SK-N-SH treated with all-trans-retinoic acid at 6 μM for 48 hours (cell line): ENCODE measurements around the gene SEMA4D.
"Not testable (repeated sequence)": the region's sequence is repeated elsewhere in the genome, so short reads cannot be mapped to it uniquely, and the experiment has no call there.

Source experiments
- ATAC-seq: fragments of 200-7000 bp; cut with Tn5 transposase; 3 replicates; pipeline ENCODE4 v1.9.1; 2020; ENCODE audit warnings: mild to moderate bottlenecking, moderate library complexity
- ARNTL ChIP-seq: fragments of 450-650 bp; formaldehyde crosslinking; IDR thresholded peaks from 2 replicates; pipeline ENCODE4 v1.5.0; 2020; ENCODE audit warnings: low read depth, mild to moderate bottlenecking, moderate library complexity, borderline replicate concordance
- BACH2 ChIP-seq: fragments of 250-450 bp; sonication (Bioruptor Pico); IDR thresholded peaks from 2 replicates; pipeline ENCODE4 v1.9.0; 2021; ENCODE audit warnings: mild to moderate bottlenecking, borderline replicate concordance
- CREB5 ChIP-seq: fragments of 250-450 bp; sonication (Bioruptor Pico); IDR thresholded peaks from 2 replicates; pipeline ENCODE4 v1.5.1; 2020; ENCODE audit warnings: low read depth, mild to moderate bottlenecking, moderate library complexity
- CSDC2 ChIP-seq: fragments of 250-450 bp; sonication (Bioruptor Pico); IDR thresholded peaks from 2 replicates; pipeline ENCODE4 v1.5.0; 2020; ENCODE audit warnings: mild to moderate bottlenecking, moderate library complexity
- CSRNP3 ChIP-seq: fragments of 250-450 bp; sonication (Bioruptor Pico); IDR thresholded peaks from 2 replicates; pipeline ENCODE4 v1.5.1; 2021; ENCODE audit warnings: mild to moderate bottlenecking, moderate library complexity
- ESRRG ChIP-seq: fragments of 250-450 bp; sonication (Bioruptor Pico); IDR thresholded peaks from 2 replicates; pipeline ENCODE4 v1.6.1; 2021; ENCODE audit warnings: mild to moderate bottlenecking
- GLIS3 ChIP-seq: fragments of 250-450 bp; sonication (Bioruptor Pico); IDR thresholded peaks from 2 replicates; pipeline ENCODE4 v1.5.0; 2020; ENCODE audit warnings: mild to moderate bottlenecking, moderate library complexity
- ISL1 ChIP-seq: fragments of 250-450 bp; sonication (Bioruptor Pico); IDR thresholded peaks from 2 replicates; pipeline ENCODE4 v2.1.2; 2022; ENCODE audit warnings: mild to moderate bottlenecking, moderate library complexity
- OSR1 ChIP-seq: fragments of 250-450 bp; sonication (Bioruptor Pico); IDR thresholded peaks from 2 replicates; pipeline ENCODE4 v1.8.0; 2022; ENCODE audit warnings: moderate library complexity, mild to moderate bottlenecking, inconsistent platforms
- POU6F1 ChIP-seq: fragments of 250-450 bp; sonication (Bioruptor Pico); IDR thresholded peaks from 2 replicates; pipeline ENCODE4 v1.8.0; 2021; ENCODE audit warnings: low read depth, mild to moderate bottlenecking, moderate library complexity, borderline replicate concordance
- PPARA ChIP-seq: fragments of 250-450 bp; sonication (Bioruptor Pico); IDR thresholded peaks from 2 replicates; pipeline ENCODE4 v1.5.0; 2020; ENCODE audit warnings: mild to moderate bottlenecking, borderline replicate concordance
- RARB ChIP-seq: fragments of 250-450 bp; sonication (Bioruptor Pico); IDR thresholded peaks from 2 replicates; pipeline ENCODE4 v1.8.0; 2021; ENCODE audit warnings: mild to moderate bottlenecking, moderate library complexity
- SNAI2 ChIP-seq: fragments of 250-450 bp; sonication (Bioruptor Pico); IDR thresholded peaks from 2 replicates; pipeline ENCODE4 v1.5.0; 2020; ENCODE audit warnings: mild to moderate bottlenecking, moderate library complexity
- TCF4 ChIP-seq: fragments of 250-450 bp; sonication (Bioruptor Pico); IDR thresholded peaks from 2 replicates; pipeline ENCODE4 v1.8.0; 2021; ENCODE audit warnings: mild to moderate bottlenecking, moderate library complexity, borderline replicate concordance
- TOX ChIP-seq: fragments of 250-450 bp; sonication (Bioruptor Pico); IDR thresholded peaks from 2 replicates; pipeline ENCODE4 v1.8.0; 2021; ENCODE audit warnings: mild to moderate bottlenecking, moderate library complexity, borderline replicate concordance
- ZC3H10 ChIP-seq: fragments of 250-450 bp; sonication (Bioruptor Pico); IDR thresholded peaks from 2 replicates; pipeline ENCODE4 v1.5.1; 2021; ENCODE audit warnings: mild to moderate bottlenecking, moderate library complexity
- ZFP3 ChIP-seq: fragments of 250-450 bp; sonication (Bioruptor Pico); IDR thresholded peaks from 2 replicates; pipeline ENCODE4 v1.5.0; 2020; ENCODE audit warnings: mild to moderate bottlenecking, moderate library complexity
- ZFP30 ChIP-seq: fragments of 450-650 bp; formaldehyde crosslinking; IDR thresholded peaks from 2 replicates; pipeline ENCODE4 v1.5.0; 2022; ENCODE audit warnings: mild to moderate bottlenecking, moderate library complexity
- ZNF565 ChIP-seq: fragments of 450-650 bp; formaldehyde crosslinking; conservative IDR thresholded peaks from 2 replicates; pipeline ENCODE4 v1.5.0; 2020; ENCODE audit warnings: low read depth, mild to moderate bottlenecking, moderate library complexity
- ZNF70 ChIP-seq: fragments of 450-650 bp; formaldehyde crosslinking; IDR thresholded peaks from 2 replicates; pipeline ENCODE4 v1.5.0; 2020; ENCODE audit warnings: mild to moderate bottlenecking, moderate library complexity
- ZNF8 ChIP-seq: fragments of 450-650 bp; formaldehyde crosslinking; IDR thresholded peaks from 2 replicates; pipeline ENCODE4 v1.5.0; 2020; ENCODE audit warnings: mild to moderate bottlenecking, moderate library complexity
- TF ChIP-seq, protein P1 (sequence below): fragments of 250-450 bp; sonication (Bioruptor Pico); IDR thresholded peaks from 2 replicates; pipeline ENCODE4 v1.5.0; 2020; ENCODE audit warnings: mild to moderate bottlenecking, moderate library complexity

Gene SEMA4D

GRCh38 chr9:89345476-89345875 is 152.4 kb downstream of the SEMA4D start (continued):
- no peak for TF ChIP-seq GLIS3 (CRISPR knock-in tag)
- no peak for TF ChIP-seq ISL1 (CRISPR knock-in tag)
- no peak for TF ChIP-seq TCF4
- TF ChIP-seq TOX (CRISPR knock-in tag), result no peak
- no peak for TF ChIP-seq ZFP30 (CRISPR knock-in tag)
- TF ChIP-seq CSDC2 (CRISPR knock-in tag), result no peak
- TF ChIP-seq SNAI2 (CRISPR knock-in tag), result no peak
- TF ChIP-seq, all 23 proteins: peak for 0

DNA sequence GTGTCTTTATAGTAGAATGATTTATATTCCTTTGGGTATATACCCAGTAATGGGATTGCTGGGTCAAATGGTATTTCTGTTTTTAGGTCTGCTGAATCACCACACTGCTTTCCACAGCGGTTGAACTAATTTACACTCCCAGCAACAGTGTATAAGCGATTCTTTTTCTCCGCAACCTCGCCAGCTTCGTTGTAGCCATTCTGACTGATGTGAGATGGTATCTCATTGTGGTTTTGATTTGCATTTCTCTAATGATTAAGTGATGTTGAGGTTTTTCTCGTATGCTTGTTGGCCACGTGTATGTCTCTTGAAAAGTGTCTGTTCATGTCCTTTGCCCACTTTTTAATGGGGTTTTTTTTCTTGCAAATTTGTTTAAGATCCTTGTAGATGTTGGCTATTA is 154.1 kb downstream of the SEMA4D start:
- ATAC-seq, result not testable (repeated sequence)

DNA sequence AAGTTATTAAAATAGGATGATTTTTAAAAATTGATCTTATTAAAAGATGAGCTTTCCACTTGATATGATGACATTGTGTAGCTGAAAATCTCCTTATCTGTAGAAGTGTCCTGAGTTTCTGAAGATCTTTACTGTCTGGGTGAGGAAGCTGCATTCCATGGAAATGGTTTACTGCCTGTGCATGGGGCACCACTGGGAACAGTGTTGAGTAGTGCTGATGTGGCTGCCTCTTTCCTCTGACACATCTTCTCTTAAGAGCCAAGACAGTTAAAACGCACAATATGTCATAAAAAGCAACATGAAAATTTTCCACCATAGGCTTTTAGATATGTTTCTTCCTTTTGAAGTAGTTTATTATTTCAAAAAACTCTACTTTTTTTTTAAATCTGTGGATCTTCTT is 155.0 kb downstream of the SEMA4D start:
- no peak for TF ChIP-seq ZC3H10 (CRISPR knock-in tag)
- no peak for TF ChIP-seq CSRNP3 (CRISPR knock-in tag)
- no peak for TF ChIP-seq ZNF70
- no peak for TF ChIP-seq SNAI2 (CRISPR knock-in tag)
- TF ChIP-seq ZFP3, result no peak
- no peak for TF ChIP-seq ISL1 (CRISPR knock-in tag)
- TF ChIP-seq BACH2, result no peak
- no peak for TF ChIP-seq CREB5 (CRISPR knock-in tag)
- TF ChIP-seq ZFP30 (CRISPR knock-in tag), result no peak
- no peak for ATAC-seq

DNA sequence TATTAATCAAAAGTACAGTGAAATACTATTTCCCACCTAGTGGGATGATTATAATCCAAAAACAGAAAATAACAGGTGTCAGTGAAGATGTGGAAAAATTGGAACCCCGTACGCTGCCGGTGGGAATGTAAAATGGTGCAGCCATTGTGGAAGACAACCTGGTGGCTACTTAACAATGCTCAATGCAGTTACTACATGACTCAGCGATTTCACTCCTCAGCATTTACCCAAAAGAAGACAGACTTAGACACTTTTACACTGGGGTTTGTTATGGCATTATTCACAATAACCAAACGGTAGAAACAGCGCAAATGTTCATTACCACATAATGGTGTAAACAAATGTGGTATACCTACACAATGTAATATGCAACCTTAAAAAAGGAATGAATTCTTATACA is 155.7 kb downstream of the SEMA4D start:
- no peak for ATAC-seq
- TF ChIP-seq ARNTL (CRISPR knock-in tag) (no peak), ZC3H10 (CRISPR knock-in tag) (no peak), SNAI2 (CRISPR knock-in tag) (no peak), PPARA (CRISPR knock-in tag) (no peak), CREB5 (CRISPR knock-in tag) (no peak), ZNF70 (no peak), ZNF565 (no peak), ZFP3 (no peak), OSR1 (no peak), TOX (CRISPR knock-in tag) (no peak), BACH2 (no peak), ZFP30 (CRISPR knock-in tag) (no peak), CSDC2 (CRISPR knock-in tag) (no peak), ZNF8 (CRISPR knock-in tag) (no peak), ESRRG (no peak)
- TF ChIP-seq, protein P1, sequence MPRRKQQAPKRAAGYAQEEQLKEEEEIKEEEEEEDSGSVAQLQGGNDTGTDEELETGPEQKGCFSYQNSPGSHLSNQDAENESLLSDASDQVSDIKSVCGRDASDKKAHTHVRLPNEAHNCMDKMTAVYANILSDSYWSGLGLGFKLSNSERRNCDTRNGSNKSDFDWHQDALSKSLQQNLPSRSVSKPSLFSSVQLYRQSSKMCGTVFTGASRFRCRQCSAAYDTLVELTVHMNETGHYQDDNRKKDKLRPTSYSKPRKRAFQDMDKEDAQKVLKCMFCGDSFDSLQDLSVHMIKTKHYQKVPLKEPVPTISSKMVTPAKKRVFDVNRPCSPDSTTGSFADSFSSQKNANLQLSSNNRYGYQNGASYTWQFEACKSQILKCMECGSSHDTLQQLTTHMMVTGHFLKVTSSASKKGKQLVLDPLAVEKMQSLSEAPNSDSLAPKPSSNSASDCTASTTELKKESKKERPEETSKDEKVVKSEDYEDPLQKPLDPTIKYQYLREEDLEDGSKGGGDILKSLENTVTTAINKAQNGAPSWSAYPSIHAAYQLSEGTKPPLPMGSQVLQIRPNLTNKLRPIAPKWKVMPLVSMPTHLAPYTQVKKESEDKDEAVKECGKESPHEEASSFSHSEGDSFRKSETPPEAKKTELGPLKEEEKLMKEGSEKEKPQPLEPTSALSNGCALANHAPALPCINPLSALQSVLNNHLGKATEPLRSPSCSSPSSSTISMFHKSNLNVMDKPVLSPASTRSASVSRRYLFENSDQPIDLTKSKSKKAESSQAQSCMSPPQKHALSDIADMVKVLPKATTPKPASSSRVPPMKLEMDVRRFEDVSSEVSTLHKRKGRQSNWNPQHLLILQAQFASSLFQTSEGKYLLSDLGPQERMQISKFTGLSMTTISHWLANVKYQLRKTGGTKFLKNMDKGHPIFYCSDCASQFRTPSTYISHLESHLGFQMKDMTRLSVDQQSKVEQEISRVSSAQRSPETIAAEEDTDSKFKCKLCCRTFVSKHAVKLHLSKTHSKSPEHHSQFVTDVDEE (CRISPR knock-in tag), result no peak

DNA sequence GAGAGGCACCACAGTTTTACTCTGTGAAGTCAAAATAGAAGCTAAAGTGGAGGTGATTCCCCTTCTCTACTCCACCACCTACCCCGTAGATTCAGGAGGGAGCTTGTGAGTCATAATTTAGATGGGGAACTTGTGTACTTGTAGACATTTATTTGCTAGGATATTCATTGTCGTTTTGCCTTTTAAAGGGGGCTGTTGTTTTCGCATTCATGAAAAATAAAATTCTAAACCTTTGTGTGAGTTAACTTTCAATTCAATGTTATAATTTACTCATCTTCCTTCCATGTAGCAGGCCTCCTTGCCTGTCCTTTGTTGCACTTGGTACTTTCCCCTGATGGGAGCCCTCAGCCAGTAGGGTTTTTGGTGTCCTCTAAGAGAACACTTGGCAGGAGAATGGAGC is 157.6 kb downstream of the SEMA4D start:
- no peak for ATAC-seq
- TF ChIP-seq ZNF565 (no peak), CSDC2 (CRISPR knock-in tag) (no peak), CSRNP3 (CRISPR knock-in tag) (no peak), RARB (no peak), GLIS3 (CRISPR knock-in tag) (no peak), PPARA (CRISPR knock-in tag) (no peak), POU6F1 (CRISPR knock-in tag) (no peak), ZFP30 (CRISPR knock-in tag) (no peak), ZNF70 (no peak), SNAI2 (CRISPR knock-in tag) (no peak)
- TF ChIP-seq, protein P1 (CRISPR knock-in tag), result no peak
